ENCODE results near the gene TTLL9. TPM values are rescaled to one million over a fixed set of nuclear protein-coding genes. Genes with fewer than 3 reads are reported as not detected.

TTLL9 gene
- total RNA-seq, 1 experiment from 2014 or later: not detected

- no peak overlapping the region for H3K4me3 ChIP-seq
- no peaks in the 10 kb centered on the region; the same call in 1 of the 2 replicates for H3K36me3 ChIP-seq
- H3K27me3 ChIP-seq: no peaks in the 10 kb centered on the region
- no peaks in the 10 kb centered on the region for H3K9me3 ChIP-seq
- no peak for DNase-seq
These were observed 23.7 kb upstream of the TTLL9 start for GRCh38 chr20:31846793-31847138.

GRCh38 chr20:31848088-31848999 is 22.1 kb upstream of the TTLL9 start:
- H3K36me3 ChIP-seq: no peaks in the 10 kb centered on the region
- H3K4me3 ChIP-seq: no peak overlapping the region
- H3K9me3 ChIP-seq: no peaks in the 10 kb centered on the region
- no peaks in the 10 kb centered on the region for H3K27me3 ChIP-seq
- no peak for DNase-seq

GRCh38 chr20:31849306-31849930 is 21.0 kb upstream of the TTLL9 start:
- Histone ChIP-seq H3K9me3 (no peaks in the 10 kb centered on the region), H3K36me3 (no peaks in the 10 kb centered on the region), H3K27me3 (no peaks in the 10 kb centered on the region), H3K4me3 (no peak overlapping the region)
- DNase-seq: no peak

DNA sequence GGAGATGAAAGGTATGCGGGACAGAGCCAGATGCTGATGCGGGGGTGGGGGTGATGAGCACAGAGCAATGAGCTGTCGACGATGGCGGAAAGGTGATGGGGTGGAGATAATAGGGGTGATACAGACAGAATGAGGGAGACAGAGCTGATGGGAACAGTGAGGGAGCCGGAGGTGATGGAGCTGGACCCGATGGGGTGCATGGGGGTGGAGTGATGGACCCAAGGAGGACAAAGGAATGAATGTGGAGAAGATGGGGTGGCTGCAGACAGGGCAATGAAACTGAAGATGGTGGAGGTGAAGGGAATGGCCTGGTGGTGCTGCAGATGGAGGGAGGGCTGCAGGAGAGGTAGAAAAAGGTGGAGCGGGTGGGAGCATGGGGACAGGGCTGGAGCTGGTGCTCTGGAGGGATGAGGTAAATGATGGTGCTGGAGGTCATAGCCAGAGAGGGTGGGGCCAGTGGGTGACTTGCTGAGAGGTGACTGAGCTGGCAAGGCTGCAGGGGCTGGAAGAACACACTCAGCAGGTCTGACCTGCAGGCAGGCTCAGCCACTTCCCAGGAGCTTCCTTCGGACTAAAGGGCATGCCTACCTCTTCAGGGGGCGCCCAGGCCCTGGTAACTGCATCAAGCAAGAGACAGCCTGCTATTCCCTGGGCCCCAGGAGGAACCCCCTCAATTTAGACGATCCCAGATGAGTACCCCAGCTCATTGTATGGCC is 19.0 kb upstream of the TTLL9 start:
- Histone ChIP-seq H3K27me3 (no peaks in the 10 kb centered on the region), H3K9me3 (no peaks in the 10 kb centered on the region), H3K36me3 (no peaks in the 10 kb centered on the region), H3K4me3 (no peak overlapping the region)
- no peak for DNase-seq

- H3K9me3 ChIP-seq: no peaks in the 10 kb centered on the region
- DNase-seq: no peak
- no peaks in the 10 kb centered on the region for H3K36me3 ChIP-seq
- no peak overlapping the region for H3K4me3 ChIP-seq
- no peaks in the 10 kb centered on the region for H3K27me3 ChIP-seq
These were observed 17.0 kb upstream of the TTLL9 start for GRCh38 chr20:31853481-31853880.

GRCh38 chr20:31856516-31856915 is 13.9 kb upstream of the TTLL9 start:
- Histone ChIP-seq H3K9me3 (no peaks in the 10 kb centered on the region), H3K4me3 (no peak overlapping the region), H3K27me3 (peaks cover 14% of the 10 kb centered on the region), H3K36me3 (no peaks in the 10 kb centered on the region)
- no peak for DNase-seq

GRCh38 chr20:31857861-31858759 is 12.3 kb upstream of the TTLL9 start:
- DNase-seq: no peak
- Histone ChIP-seq H3K9me3 (no peaks in the 10 kb centered on the region), H3K4me3 (no peak overlapping the region), H3K27me3 (peaks cover 14% of the 10 kb centered on the region), H3K36me3 (no peaks in the 10 kb centered on the region)

- Histone ChIP-seq H3K27me3 (peaks cover 14% of the 10 kb centered on the region), H3K36me3 (no peaks in the 10 kb centered on the region), H3K9me3 (no peaks in the 10 kb centered on the region), H3K4me3 (no peak overlapping the region)
- no peak for DNase-seq
These were observed 11.7 kb upstream of the TTLL9 start for GRCh38 chr20:31858760-31859083.

DNA sequence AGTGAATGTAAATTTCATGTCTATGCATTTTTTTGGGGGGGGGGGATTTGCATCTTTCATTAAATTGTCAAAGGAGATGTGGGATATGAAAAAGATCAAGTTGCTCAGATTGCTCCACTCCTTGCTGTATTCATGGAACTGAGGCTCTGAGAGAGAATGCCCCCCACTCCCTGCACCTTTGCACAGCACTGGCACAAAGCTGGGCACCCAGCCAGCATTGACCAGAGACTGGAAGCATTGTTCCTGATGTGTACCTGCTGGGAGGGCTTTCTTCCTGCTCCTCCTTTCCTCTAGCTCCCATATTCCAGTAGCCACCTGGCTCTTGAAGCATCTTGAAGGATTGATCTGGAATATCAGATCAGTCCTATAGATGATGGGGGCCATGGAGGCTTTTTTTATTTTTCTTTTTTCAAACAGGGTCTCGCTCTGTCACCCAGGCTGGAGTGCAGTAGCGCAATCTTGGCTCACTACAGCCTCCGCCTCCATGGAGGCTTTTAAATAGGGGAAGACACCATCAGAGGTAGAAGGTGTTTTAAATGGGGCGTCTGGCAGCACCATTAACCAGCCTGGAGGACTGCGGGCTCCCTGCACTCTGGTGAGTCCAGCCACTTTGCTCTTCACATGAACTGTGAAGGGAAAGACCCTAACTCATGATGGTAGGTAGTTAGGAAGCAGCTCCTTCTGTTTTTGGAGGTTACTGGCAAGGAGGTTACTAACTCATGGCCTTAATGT is 11.0 kb upstream of the TTLL9 start:
- no peak overlapping the region for H3K4me3 ChIP-seq
- no peaks in the 10 kb centered on the region for H3K36me3 ChIP-seq
- no peaks in the 10 kb centered on the region for H3K9me3 ChIP-seq
- H3K27me3 ChIP-seq: peaks cover 14% of the 10 kb centered on the region
- no peak for DNase-seq

GRCh38 chr20:31859998-31860380 is 10.4 kb upstream of the TTLL9 start:
- Histone ChIP-seq H3K27me3 (peaks cover 14% of the 10 kb centered on the region), H3K36me3 (no peaks in the 10 kb centered on the region), H3K4me3 (no peak overlapping the region), H3K9me3 (no peaks in the 10 kb centered on the region)
- no peak for DNase-seq

DNA sequence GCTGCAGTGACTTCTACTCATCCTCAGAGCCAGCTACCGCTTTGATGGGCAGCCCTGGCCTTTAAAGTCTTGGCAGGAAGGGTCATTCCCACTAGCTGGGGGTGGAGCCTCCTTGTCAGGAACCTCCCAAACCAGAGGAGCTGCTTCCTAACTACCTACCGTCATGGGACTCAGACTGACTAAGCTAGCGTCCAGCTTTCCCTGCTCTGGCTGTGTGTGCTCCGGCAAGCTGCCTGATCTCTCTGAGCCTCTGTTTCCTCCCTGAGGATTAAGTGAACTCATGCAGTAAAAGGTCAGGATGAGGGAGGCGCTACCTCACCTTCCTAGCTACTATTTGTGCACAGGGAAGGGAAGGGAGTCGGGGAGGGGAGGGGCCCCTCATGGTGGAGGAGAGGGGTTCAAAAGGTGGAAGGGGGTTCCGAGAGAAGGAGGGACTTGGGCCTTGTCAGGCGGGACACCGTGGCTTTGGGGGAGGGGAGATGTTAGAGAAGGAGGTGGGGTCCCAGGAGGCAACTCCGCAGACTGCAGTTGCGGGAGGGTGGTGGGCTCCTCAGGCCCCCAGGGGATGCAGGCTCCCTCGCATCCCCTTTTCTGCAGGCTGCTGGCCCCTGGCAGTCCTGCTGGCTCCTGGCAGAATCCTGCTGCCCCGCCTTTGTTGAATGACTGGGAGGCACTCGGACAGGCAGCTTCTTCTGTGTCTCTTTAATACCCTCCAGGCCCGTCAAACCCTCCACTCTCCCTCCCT is 9.9 kb upstream of the TTLL9 start:
- DNase-seq: peak; percentile 57
- Histone ChIP-seq H3K4me3 (no peak overlapping the region; the same call in 1 of the 2 replicates), H3K9me3 (no peaks in the 10 kb centered on the region), H3K36me3 (no peaks in the 10 kb centered on the region), H3K27me3 (peaks cover 14% of the 10 kb centered on the region)

DNA sequence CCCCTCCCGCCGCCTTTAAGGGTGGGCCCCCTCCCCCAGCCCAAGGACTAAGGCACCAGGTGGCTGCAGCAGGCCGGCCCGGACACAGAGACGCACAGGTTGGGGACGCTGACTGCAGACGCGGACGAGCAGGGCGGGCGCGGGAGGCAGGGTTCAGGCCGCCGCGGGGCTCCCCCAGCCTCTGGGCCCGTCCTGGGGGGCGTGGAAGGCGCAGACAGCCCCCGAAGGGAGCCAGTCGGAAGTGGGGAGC is 9.4 kb upstream of the TTLL9 start:
- Histone ChIP-seq H3K4me3 (peak overlapping the region; percentile 33), H3K27me3 (peaks cover 14% of the 10 kb centered on the region), H3K9me3 (no peaks in the 10 kb centered on the region), H3K36me3 (no peaks in the 10 kb centered on the region)
- no peak for DNase-seq

- peak; percentile 63 for DNase-seq
- Histone ChIP-seq H3K27me3 (peaks cover 14% of the 10 kb centered on the region), H3K36me3 (no peaks in the 10 kb centered on the region), H3K4me3 (peak overlapping the region; percentile 33), H3K9me3 (no peaks in the 10 kb centered on the region)
These were observed 8.9 kb upstream of the TTLL9 start for GRCh38 chr20:31861385-31862156.

DNA sequence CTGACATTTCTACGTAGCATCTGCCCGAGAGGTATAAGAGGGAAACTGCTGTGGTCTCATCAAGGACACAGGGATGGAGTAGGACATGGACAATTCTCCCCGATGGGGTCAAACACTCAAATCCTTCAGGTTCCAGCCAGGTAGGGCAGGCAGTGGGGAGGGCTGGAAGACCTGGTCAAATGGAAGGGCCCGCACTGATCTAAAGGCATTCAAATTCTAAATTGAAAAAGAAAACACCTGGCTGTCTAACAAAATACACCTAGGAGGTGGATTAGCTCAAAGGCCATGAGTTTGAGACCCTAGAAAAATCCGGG is 8.3 kb upstream of the TTLL9 start:
- H3K27me3 ChIP-seq: peaks cover 14% of the 10 kb centered on the region
- H3K9me3 ChIP-seq: no peaks in the 10 kb centered on the region
- H3K4me3 ChIP-seq: no peak overlapping the region
- no peak for DNase-seq
- no peaks in the 10 kb centered on the region for H3K36me3 ChIP-seq

- no peaks in the 10 kb centered on the region for H3K9me3 ChIP-seq
- no peak for DNase-seq
- H3K4me3 ChIP-seq: no peak overlapping the region
- H3K36me3 ChIP-seq: no peaks in the 10 kb centered on the region
- H3K27me3 ChIP-seq: peaks cover 14% of the 10 kb centered on the region
These were observed 7.9 kb upstream of the TTLL9 start for GRCh38 chr20:31862506-31862905.
